HTERT RPE-1 (cell line): ENCODE measurements around the gene EPS15.
"Not testable (repeated sequence)": the region's sequence is repeated elsewhere in the genome, so short reads cannot be mapped to it uniquely, and the experiment has no call there.

Experiments
- in situ Hi-C: fragments of 300-500 bp; cut with MboI; formaldehyde crosslinking; loops from 4 replicates; pipeline ENCODE4 v1.14.3; 2020; ENCODE audit warnings: low sequenced_read_pairs

EPS15 gene

DNA sequence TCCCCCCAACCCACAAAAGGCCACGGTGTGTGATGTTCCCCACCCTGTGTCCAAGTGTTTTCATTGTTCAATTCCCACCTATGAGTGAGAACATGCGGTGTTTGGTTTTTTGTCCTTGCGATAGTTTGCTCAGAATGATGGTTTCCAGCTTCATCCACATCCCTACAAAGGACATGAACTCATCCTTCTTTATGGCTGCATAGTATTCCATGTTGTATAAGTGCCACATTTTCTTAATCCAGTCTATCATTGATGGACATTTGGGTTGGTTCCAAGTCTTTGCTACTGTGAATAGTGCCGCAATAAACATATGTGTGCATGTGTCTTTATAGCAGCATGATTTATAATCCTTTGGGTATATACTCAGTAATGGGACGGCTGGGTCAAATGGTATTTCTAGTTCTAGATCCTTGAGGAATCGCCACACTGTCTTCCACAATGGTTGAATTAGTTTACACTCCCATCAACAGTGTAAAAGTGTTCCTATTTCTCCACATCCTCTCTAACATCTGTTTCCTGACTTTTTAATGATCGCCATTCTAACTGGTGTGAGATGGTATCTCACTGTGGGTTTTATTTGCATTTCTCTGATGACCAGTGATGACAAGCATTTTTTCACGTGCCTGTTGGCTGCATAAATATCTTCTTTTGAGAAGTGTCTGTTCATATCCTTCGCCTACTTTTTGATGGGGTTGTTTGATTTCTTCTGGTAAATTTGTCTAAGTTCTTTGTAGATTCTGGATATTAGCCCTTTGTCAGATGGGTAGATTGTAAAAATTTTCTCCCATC is 44.0 kb downstream of the EPS15 start:
- in situ Hi-C loops, result not testable (repeated sequence)

- in situ Hi-C loops, result no loop called here
Observed at GRCh38 chr1:51473331-51474115, 45.5 kb downstream of the EPS15 start.

DNA sequence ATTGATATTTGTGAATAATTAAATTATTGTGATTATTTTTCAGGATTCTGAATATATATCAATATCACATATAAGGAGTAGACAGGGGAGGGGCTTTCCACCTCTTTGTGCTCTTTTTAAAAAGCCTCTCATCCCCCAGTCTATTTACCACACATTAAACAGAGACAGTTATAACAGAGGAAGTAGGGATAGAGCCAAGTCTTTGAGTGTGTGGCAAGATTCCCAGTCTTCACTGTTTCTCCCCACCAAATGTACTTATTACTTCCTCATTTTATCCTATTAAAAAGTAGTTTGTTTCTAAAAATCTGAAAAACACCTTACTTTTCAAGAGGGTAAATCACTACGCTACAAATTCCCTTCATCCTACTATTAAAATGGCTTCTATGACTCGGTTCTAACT is 46.7 kb downstream of the EPS15 start:
- in situ Hi-C loops, result no loop called here

- in situ Hi-C loops, result no loop called here
Observed at GRCh38 chr1:51469518-51469917, 49.5 kb downstream of the EPS15 start.

DNA sequence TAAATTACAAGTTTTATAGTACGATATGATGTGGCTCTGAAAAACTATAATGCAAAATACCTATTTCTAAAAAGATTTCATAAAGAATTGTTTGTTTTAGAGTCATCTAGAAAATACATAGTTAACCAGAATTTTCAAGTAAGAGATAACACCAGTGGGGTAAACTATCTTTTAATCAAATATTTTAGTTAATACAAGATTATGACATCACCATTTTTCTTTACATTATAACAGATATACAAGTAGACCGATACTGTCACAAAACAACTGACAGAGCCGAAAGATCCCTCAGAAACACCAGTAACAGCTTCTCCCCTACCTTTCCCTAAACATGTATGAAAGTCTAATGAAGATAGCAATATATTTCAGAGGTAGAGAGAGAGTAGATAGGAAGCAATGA is 54.2 kb downstream of the EPS15 start:
- in situ Hi-C loops, result no loop called here

DNA sequence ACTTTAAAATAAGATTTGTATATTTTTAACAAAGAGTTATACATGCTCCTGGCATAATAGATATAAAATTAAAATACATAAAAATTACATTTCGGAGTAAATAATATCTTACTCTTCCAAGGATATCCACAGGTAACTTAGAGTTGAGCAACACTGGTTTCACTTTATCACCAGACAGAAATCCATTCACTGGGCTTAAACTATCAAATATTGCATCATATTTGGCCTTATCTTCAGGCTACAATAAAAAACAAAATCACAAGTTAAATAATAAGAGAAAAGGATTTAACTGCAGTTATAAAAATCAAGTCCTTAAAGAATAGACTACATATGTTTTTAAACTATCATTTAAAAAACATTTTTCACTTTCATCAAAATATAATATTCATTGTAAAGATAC is 55.5 kb downstream of the EPS15 start:
- in situ Hi-C loops, result no loop called here

GRCh38 chr1:51462289-51462688 is 56.8 kb downstream of the EPS15 start:
- in situ Hi-C loops, result not testable (repeated sequence)

GRCh38 chr1:51454554-51454953 is 64.5 kb downstream of the EPS15 start:
- in situ Hi-C loops, result no loop called here

- in situ Hi-C loops, result no loop called here
Observed at GRCh38 chr1:51453010-51453409, 66.1 kb downstream of the EPS15 start.

- in situ Hi-C loops, result not testable (repeated sequence)
Observed at GRCh38 chr1:51448844-51449454, 70.1 kb downstream of the EPS15 start.

DNA sequence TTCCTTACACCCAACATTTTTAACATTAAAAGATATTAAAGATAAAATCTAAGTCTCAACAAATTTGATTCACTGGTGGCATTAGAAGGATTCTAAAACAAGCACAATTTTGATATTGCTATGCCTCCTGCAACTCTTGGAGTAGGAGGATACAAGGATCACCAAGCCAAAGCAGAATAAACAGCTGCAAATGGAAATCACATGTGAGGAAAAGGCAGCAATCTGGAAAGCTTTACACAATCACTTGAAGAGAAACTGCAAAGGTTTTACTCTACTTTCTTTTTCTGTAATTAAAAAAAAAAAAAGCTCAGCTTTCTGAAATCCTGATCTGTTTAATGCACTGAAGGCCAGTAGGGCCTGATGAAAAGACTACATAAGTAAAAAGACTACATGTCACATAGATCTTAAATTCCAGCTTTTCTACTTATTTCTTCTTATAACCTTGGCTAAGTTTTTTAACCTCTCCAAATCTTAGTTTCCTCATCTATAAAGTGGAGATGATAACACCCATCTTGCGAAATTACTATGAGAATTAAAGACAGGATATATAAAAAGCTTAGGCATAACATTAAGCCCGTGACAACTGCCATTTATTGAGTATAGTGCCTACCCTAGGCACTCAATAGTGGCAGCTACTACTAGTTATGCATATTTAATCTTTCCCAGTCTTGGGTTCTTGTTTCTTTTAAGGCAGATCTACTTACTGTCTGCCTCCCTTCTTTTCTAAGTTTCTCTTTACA is 73.5 kb downstream of the EPS15 start:
- in situ Hi-C loops, result no loop called here

DNA sequence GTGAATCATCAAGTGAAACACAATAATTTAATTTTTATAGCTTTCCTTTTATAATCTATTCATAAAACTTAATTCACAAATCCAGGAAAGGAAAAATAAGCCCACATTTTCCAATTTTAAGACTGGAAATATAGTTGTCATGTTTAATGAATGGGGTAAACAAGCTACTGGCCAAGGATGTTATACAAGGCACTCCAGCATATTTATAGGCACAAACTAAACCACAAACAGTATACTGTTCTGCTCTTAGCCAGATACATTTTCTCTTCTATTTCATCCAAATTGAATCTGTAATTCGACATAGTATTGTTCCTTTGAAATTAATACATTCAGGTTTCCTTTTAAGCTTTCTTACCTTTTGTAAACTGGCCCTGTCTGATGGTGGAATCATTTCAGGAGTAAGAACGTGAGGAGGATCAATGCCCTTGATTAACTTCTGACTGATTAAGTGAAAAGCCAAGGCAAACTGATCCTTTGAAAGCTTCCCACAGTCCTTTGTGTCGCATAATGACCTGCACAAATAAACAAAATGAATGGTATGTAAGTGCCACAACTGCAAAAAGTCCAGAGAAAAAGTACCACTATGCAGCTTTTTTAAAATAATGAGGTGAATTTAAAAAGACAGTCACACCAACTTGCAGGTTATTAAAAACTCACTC is 74.4 kb downstream of the EPS15 start:
- in situ Hi-C loops, result no loop called here

DNA sequence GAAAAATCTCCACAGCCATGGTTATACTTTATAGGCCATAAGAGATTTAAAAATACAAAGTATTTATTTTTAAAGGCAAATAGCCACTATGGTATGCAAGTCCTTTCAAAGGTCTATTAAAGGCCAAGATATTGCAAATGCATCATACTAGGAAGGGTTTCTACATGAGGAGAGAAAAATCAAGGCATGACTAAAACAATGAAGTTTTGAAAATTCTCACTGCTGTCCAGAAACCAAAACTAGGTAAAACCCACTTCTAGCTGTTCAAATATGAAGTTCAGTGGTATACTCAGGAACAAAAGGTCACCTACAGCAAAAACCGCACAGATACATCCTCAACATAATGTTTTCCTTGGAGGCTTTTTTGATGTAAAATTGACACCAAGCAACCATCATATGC is 75.0 kb downstream of the EPS15 start:
- in situ Hi-C loops, result no loop called here

- in situ Hi-C loops, result no loop called here
Observed at GRCh38 chr1:51443555-51443954, 75.5 kb downstream of the EPS15 start.

DNA sequence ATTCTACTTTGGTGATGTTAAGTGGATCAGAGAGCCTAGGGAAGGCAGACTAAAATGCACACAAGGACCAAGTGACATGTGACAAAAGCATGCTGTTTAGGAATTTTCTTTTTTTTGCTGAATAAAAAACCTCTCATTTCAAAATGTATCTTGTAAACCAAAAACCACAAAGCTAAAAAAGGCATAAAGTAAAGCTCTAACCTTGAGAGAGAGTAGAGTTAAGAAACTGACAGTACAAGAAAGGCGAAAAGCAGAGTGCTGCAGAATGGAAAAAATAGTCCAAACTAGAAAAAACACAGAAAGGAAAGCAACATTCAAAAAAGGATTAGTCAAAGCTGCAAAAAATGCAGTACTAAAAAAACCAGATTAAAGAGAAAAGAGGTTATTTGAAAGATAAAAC is 76.5 kb downstream of the EPS15 start:
- in situ Hi-C loops, result no loop called here

DNA sequence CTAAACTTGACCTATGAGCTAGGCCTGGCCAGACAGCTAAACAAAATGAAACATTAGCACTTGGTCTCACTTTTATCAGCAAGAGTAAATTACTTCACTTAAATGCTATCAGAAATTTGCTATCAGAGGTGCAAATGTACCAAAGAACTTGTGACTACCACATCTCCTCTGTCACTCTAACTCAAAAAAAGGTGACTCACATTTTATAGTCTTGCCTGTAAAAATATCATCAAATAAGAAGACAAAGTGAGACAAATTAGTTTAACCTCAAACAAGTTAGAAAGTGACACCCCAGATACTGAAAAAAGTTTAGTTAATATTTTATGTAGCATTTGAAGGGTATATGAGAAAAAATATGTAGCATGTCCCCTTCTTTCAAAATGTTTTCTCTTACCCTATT is 76.9 kb downstream of the EPS15 start:
- in situ Hi-C loops, result no loop called here

- in situ Hi-C loops, result no loop called here
Observed at GRCh38 chr1:51439895-51440294, 79.2 kb downstream of the EPS15 start.

DNA sequence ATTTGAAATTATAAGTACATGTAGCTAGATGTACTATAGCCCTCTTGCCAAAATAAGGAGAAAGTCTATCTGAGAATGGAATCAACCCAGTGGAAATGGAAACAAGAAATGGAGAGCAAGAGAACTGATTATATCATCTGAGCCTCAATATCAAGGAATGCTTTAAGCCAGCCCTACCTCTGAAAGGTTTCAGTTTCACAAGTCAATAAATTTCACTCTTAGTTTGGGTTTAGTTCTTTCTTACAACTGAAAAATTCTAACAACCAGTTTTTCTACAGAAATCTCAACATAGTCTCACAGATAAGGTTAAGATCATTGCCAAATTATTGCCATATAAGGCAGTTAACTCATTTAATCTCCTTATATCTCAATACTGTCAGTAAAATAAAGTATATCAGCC is 80.0 kb downstream of the EPS15 start:
- in situ Hi-C loops, result no loop called here

- in situ Hi-C loops, result not testable (repeated sequence)
Observed at GRCh38 chr1:51437391-51437790, 81.7 kb downstream of the EPS15 start.

DNA sequence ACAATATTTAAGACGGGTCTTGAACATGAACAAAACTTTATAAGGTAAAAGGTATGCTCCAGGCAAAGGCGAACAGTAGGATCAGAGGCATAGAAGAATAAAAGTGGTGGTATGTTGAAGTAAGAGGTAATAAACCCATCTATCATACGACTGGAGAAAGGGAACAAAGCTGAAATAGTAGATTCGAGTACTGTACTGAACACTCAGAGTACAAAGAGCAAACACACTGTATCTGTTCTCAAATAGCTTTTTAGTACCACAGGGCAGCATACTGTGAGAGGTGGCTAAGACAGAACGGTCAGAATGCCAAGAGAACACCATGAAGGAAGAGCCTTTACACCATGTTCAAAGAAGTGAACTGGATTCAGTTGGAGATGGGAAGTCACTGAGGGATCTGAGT is 83.2 kb downstream of the EPS15 start:
- in situ Hi-C loops, result no loop called here
